ENCODE measurements around the gene TMEM255A.

TMEM255A gene

GRCh38 chrX:120306630-120307029 is 4.6 kb downstream of the TMEM255A start:
- DNase-seq: no peak

- DNase-seq: no peak
These were observed 5.6 kb downstream of the TMEM255A start for GRCh38 chrX:120305531-120306141.

GRCh38 chrX:120304256-120304655 is 7.0 kb downstream of the TMEM255A start:
- DNase-seq: no peak

GRCh38 chrX:120302434-120302833 is 8.8 kb downstream of the TMEM255A start:
- no peak for DNase-seq

- no peak for DNase-seq
These were observed 9.3 kb downstream of the TMEM255A start for GRCh38 chrX:120301960-120302359.

- DNase-seq: no peak
These were observed 9.8 kb downstream of the TMEM255A start for GRCh38 chrX:120301497-120301896.

GRCh38 chrX:120299928-120300327 is 11.3 kb downstream of the TMEM255A start:
- DNase-seq: no peak

GRCh38 chrX:120297923-120298322 is 13.3 kb downstream of the TMEM255A start:
- no peak for DNase-seq

- DNase-seq: no peak
These were observed 16.6 kb downstream of the TMEM255A start for GRCh38 chrX:120294651-120295050.

GRCh38 chrX:120293015-120293414 is 18.2 kb downstream of the TMEM255A start:
- DNase-seq: no peak

GRCh38 chrX:120291211-120291610 is 20.1 kb downstream of the TMEM255A start:
- no peak for DNase-seq

- DNase-seq: no peak
These were observed 21.2 kb downstream of the TMEM255A start for GRCh38 chrX:120290107-120290506.

GRCh38 chrX:120287513-120288112 is 23.6 kb downstream of the TMEM255A start:
- DNase-seq: no peak

GRCh38 chrX:120286733-120287512 is 24.3 kb downstream of the TMEM255A start:
- no peak for DNase-seq

- DNase-seq: no peak
These were observed 28.6 kb downstream of the TMEM255A start for GRCh38 chrX:120282697-120283096.

- no peak for DNase-seq
These were observed 29.5 kb downstream of the TMEM255A start for GRCh38 chrX:120281761-120282160.

GRCh38 chrX:120281021-120281624 is 30.1 kb downstream of the TMEM255A start:
- DNase-seq: no peak

GRCh38 chrX:120274958-120275357 is 36.3 kb downstream of the TMEM255A start:
- DNase-seq: no peak

GRCh38 chrX:120274145-120274544 is 37.1 kb downstream of the TMEM255A start:
- DNase-seq: no peak

GRCh38 chrX:120271218-120271617 is 40.0 kb downstream of the TMEM255A start:
- DNase-seq: no peak

- no peak for DNase-seq
These were observed 40.7 kb downstream of the TMEM255A start for GRCh38 chrX:120270567-120270966.

GRCh38 chrX:120269373-120270035 is 41.8 kb downstream of the TMEM255A start:
- DNase-seq: no peak

GRCh38 chrX:120264341-120264740 is 46.9 kb downstream of the TMEM255A start:
- DNase-seq: no peak

All from right forelimb (tissue), 1 donor.